Left lung (tissue), 10 donors: ENCODE data around the gene WWOX. TPM values are rescaled to one million over a fixed set of nuclear protein-coding genes. Genes with fewer than 3 reads are reported as not detected.

Experiments used
- ATAC-seq: fragments of 200-7000 bp; cut with Tn5 transposase; one replicate; pipeline ENCODE4 v1.9.1; 2020; ENCODE audit warnings: moderate library complexity
- DNase-seq, 4 donors: peaks; one replicate each; pipeline ENCODE4 v3.0.0-alpha.2; 2013 to 2020
- H3K27ac ChIP-seq, 2 donors: fragments of 200-600 bp; sonication (generic) in 1 of 2; one replicate each; pipeline versions ENCODE4 v1.5.0 to v1.8.0; 2020 to 2021
- H3K27me3 ChIP-seq, 2 donors: fragments of 200-600 bp; sonication (generic) in 1 of 2; one replicate each; pipeline versions ENCODE4 v1.5.0 to v1.8.0; 2020 to 2021
- H3K36me3 ChIP-seq, 2 donors: fragments of 200-600 bp; sonication (generic) in 1 of 2; one replicate each; pipeline versions ENCODE4 v1.5.0 to v1.8.0; 2020 to 2021
- H3K4me1 ChIP-seq, 2 donors: fragments of 200-600 bp; one replicate each; pipeline ENCODE4 v1.8.0; 2021
- H3K4me3 ChIP-seq, 2 donors: fragments of 200-600 bp; sonication (generic) in 1 of 2; one replicate each; pipeline versions ENCODE4 v1.5.0 to v1.8.0; 2020 to 2021; ENCODE audit warnings: mild to moderate bottlenecking in 1 of 2
- H3K9me3 ChIP-seq, 2 donors: fragments of 200-600 bp; sonication (generic) in 1 of 2; one replicate each; pipeline versions ENCODE4 v1.5.0 to v1.8.0; 2020 to 2021
- intact Hi-C, 2 donors: fragments of 100-400 bp; cut with DNase I; formaldehyde crosslinking; loops; one replicate each; pipeline versions ENCODE4 v1.11.2 to v1.14.2; 2022
- polyA plus RNA-seq, 6 donors: library from polyadenylated mRNA; unstranded; fragments of 120-200 nt; gene quantifications; one replicate each; pipeline ENCODE4 v1.2.1, GENCODE V29; 2013; ENCODE audit not compliant: insufficient read length in 6 of 6
- total RNA-seq, 2 donors: library from RNA; stranded (reverse); fragmentation: NEBNext Ultra II Directional; extraction: Animal tissue kit (Norgen Biotek cat#: 25700); gene quantifications; one replicate each; pipeline ENCODE4 v1.2.1, GENCODE V29; 2021
- TF ChIP-seq, protein P1 (sequence below), 2 donors: fragments of 200-600 bp; sonication (generic) in 1 of 2; IDR thresholded peaks; one replicate each; pipeline versions ENCODE4 v1.5.0 to v1.8.0; 2021; ENCODE audit warnings: antibody characterized with exemption in 2 of 2
- donor health status: DM: no; HTN: yes; CAD: no.
- donor health status: DM: no; HTN: no; CAD: no.

The WWOX gene
- total and polyA plus RNA-seq, 8 donors: 17.2 to 40.3 (median 30.8) TPM

DNA sequence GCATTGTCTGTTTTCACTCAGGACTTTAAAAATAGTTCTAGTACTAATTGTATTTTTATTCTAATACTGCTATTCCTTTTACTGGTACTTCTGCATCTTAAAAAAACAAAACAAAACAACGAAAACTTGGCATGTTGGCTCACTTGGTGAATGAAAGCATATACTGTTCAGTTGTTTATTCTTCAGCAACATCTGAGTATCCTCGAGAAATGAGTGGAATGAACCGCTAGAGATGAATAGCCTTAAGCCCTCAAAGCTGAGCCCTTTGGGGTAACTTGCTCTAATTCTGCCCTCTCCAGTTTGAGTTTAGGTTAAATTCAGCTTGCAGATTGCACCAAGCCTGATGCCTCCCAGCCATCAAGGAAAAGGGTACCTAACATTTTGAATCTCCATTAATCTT, 126.5 kb downstream of the WWOX start:
- TF ChIP-seq, protein P1, sequence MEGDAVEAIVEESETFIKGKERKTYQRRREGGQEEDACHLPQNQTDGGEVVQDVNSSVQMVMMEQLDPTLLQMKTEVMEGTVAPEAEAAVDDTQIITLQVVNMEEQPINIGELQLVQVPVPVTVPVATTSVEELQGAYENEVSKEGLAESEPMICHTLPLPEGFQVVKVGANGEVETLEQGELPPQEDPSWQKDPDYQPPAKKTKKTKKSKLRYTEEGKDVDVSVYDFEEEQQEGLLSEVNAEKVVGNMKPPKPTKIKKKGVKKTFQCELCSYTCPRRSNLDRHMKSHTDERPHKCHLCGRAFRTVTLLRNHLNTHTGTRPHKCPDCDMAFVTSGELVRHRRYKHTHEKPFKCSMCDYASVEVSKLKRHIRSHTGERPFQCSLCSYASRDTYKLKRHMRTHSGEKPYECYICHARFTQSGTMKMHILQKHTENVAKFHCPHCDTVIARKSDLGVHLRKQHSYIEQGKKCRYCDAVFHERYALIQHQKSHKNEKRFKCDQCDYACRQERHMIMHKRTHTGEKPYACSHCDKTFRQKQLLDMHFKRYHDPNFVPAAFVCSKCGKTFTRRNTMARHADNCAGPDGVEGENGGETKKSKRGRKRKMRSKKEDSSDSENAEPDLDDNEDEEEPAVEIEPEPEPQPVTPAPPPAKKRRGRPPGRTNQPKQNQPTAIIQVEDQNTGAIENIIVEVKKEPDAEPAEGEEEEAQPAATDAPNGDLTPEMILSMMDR (IDR thresholded peaks at IDR 0.05): no peak
- no peaks in the 10 kb centered on the region for H3K27me3 ChIP-seq
- no peak overlapping the region for H3K4me3 ChIP-seq
- H3K4me1 ChIP-seq: no peaks in the 10 kb centered on the region
- H3K27ac ChIP-seq: no peak overlapping the region
- H3K9me3 ChIP-seq: no peaks in the 10 kb centered on the region
- ATAC-seq: no peak
- no peaks in the 10 kb centered on the region for H3K36me3 ChIP-seq
- intact Hi-C loops: no loop called here
- no peak for DNase-seq

- H3K9me3 ChIP-seq: no peaks in the 10 kb centered on the region
- no peak for DNase-seq
- no peaks in the 10 kb centered on the region for H3K4me1 ChIP-seq
- no peaks in the 10 kb centered on the region for H3K27me3 ChIP-seq
- ATAC-seq: no peak
- intact Hi-C loops: no loop called here
- TF ChIP-seq, protein P1 (IDR thresholded peaks at IDR 0.05): no peak
- no peak overlapping the region for H3K4me3 ChIP-seq
- no peak overlapping the region for H3K27ac ChIP-seq
- no peaks in the 10 kb centered on the region for H3K36me3 ChIP-seq
These were observed 128.4 kb downstream of the WWOX start for GRCh38 chr16:78227855-78228254.

DNA sequence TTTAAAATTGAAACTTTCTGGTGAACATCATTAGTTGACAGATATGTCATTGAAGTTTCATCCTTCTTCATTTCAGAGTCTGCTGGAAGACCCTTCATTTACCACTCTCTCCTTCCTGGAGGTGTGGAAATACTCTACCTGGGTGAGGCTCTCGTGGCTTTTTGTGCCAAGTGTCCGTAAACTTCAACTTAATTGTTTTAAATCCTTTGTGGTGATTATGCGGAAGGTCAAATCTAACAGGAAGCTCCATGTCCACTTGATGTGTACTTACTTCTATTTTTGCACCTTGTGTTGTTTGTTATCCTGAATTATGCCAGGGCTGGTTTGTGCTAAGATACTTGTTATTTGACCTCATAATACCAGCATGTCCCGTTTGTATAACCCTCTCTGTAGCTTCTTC, 129.2 kb downstream of the WWOX start:
- intact Hi-C loops: no loop called here
- no peak overlapping the region for H3K4me3 ChIP-seq
- DNase-seq (no peak), ATAC-seq (no peak)
- no peaks in the 10 kb centered on the region for H3K4me1 ChIP-seq
- no peaks in the 10 kb centered on the region for H3K27me3 ChIP-seq
- no peaks in the 10 kb centered on the region for H3K9me3 ChIP-seq
- TF ChIP-seq, protein P1 (IDR thresholded peaks at IDR 0.05): no peak
- H3K27ac ChIP-seq: no peak overlapping the region
- H3K36me3 ChIP-seq: no peaks in the 10 kb centered on the region

- Histone ChIP-seq H3K4me3 (no peak overlapping the region), H3K27ac (no peak overlapping the region), H3K27me3 (no peaks in the 10 kb centered on the region), H3K36me3 (no peaks in the 10 kb centered on the region), H3K4me1 (peaks cover 0 to 4% of the 10 kb centered on the region in 2 donors), H3K9me3 (no peaks in the 10 kb centered on the region)
- ATAC-seq (no peak), DNase-seq (no peak)
- TF ChIP-seq, protein P1 (IDR thresholded peaks at IDR 0.05): no peak
- intact Hi-C loops: loop anchor here in 1 of 2 donors (10.0 kb wide), 1 partner anchor 106 kb away; no protein-coding TSS in a partner anchor
These were observed 131.4 kb downstream of the WWOX start for GRCh38 chr16:78230832-78231231.

DNA sequence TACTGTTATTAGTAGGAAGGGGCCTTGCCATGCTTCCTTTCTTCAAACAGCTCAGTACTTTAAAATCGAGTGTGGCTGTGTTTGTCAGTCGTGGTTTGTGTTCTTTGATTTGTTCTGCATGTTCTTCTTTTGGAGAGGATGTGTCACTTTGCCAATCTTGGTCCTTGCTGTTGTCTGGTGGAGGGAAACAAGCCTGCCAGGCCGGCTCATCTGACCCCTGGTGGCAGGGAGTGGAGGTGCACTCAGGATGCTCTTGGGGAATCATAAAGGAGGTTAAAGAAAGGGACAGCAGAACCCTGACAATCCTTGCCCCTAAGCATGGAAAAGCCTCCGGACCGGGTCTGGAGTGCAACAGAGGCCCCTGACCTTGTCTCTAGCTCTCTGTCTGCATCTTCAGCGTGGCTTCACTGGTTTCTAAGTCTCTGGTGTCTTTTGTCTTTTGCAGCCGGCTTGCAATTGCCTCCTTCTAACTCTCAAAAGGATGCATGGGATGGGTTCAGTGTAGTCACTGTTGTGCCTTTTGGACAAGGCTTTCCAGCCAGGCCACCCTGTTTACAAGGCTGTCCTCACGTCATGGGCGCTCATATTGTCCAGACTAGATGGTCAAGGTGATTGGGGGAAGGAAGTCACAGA, 135.8 kb downstream of the WWOX start:
- intact Hi-C loops: loop anchor here in 1 of 2 donors (10.0 kb wide), 1 partner anchor 110 kb away; no protein-coding TSS in a partner anchor
- ATAC-seq (peak; percentile 97), DNase-seq (peak in 2 of 4 donors; percentile 63 to 85)
- Histone ChIP-seq H3K36me3 (no peaks in the 10 kb centered on the region), H3K9me3 (no peaks in the 10 kb centered on the region), H3K27ac (no peak overlapping the region), H3K4me1 (peaks cover 0 to 4% of the 10 kb centered on the region in 2 donors), H3K4me3 (no peak overlapping the region), H3K27me3 (no peaks in the 10 kb centered on the region)
- TF ChIP-seq, protein P1 (IDR thresholded peaks at IDR 0.05): peak; percentile 86 to 91
